ENCODE measurements around the gene PPP1R1B. TPM values are rescaled to one million over a fixed set of nuclear protein-coding genes. Genes with fewer than 3 reads are reported as not detected.

Gene PPP1R1B
- total RNA-seq, 3 donors from 2014 or later = 0.18 TPM; not detected in 2

DNA sequence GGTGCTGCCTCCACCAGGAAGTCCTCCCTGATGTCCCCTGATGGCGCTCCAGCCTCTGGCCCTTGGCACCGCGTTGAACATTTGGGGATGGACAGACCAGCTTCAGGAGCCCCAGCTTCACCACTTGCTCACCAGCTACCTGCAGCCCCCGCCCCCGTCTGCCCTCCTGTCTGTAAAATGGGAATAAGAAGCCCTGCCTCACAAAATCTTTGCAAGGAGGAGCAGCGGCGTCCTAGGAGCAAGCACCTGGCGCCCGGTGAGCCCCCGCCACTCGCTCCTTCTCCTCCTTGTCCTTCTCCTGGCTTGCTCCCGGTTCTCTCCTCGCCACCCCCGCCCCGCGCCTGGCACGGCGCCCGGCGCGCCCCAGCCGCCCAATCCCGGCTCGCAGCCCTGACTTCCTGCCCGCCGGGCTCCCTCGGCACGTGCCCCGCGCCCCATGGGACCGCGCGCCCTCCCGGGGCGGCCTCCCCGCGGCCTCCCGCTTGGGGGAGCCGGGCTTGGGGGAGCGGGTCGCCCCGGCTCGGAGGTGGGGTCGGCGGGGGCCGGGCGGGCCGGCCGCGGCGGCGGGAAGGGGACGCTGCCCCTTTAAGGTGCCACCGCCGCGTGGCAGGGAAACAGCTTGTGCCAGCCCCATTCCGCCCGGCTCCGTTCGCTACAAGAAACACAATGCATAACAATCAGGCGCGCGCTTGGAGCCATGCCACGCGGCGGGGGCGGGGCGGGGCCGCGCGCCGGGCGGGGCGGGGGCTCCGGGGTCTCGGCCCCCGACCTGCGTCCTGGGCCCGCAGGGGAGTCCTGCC is 9.1 kb upstream of the PPP1R1B start:
- H3K9me3 Mint-ChIP-seq = no peaks in the 10 kb centered on the region
- H3K4me3 Mint-ChIP-seq = peak overlapping the region; percentile 78
- H3K4me1 Mint-ChIP-seq (ENCODE audit: low read depth) = peaks cover 9% of the 10 kb centered on the region
- no peaks in the 10 kb centered on the region for H3K36me3 Mint-ChIP-seq (ENCODE audit: insufficient read depth)
- ATAC-seq (peak; percentile 60 to 62), DNase-seq (peak; percentile 48)
- peaks cover 8% of the 10 kb centered on the region for H3K27me3 Mint-ChIP-seq (ENCODE audit: low read depth)

DNA sequence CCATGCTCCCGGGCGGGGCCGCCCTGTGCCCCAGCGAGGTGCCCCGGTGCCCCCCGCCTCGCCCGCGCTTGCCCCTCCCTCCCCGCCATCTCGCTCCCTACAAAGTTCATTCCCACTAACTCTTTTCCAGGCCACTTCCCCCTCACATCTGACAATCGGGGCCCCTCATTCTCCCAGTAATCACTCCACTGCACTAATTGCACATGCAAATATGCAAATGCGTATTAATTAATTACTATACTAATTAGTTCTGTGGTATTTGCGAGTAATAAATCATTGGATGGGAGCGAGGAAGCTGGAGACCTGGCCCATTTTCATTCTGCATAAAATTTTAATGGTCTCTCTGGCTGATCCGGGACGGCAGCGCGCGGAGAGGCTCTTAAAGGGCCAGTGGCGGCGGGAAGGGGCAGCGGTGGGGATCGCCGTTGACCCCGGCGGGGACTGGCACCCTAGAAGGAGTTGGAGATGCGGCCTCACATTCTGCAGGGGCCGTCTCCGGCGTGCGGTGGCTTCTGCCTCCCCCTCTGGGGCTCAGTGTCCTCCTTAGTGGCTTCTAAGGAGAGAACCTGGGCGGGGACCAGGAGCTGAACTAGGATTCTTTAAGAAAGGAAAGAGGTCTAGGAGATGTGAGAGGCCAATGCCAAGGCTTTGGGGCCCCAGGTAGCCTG is 8.4 kb upstream of the PPP1R1B start:
- ATAC-seq = no peak

DNA sequence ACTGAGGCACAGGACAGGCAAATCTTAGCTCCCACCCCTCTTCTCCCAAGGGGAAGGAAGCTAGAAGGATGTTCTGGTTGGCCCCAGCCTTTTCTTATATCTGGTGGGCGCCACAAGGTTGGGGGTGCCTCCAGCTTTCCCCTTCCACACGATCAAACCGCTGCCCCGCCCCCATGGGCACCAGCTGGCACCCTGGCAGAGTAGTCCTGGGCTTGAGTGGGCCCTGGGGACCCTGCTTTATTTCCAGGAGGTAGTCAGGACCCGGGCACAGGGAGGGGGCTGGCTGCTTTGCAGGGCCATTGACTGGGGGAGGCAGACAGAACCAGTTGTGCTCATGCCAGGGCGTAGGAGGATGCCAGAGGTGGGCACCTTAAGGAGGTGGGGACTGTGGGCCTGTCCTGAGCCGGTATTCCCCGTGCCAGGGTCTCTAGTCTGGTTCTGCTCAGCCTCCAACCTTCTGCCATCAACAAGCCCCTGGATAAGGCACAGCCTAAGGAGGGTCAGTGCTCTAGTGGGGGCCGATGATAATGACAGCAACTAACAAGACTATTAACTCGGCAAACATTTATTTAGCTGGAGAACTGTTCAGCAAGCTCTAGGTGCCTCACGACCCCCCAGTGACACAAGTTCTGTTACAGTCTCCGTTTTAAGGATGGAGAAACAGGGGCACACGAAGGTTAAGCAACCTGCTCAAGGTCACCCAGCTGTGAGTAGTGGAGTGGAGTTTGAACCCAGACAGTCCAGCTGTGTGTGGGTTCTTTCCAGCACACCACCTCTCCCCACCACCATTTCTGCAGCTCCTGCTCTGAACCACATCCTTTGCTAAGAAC is 7.6 kb upstream of the PPP1R1B start:
- no peak for ATAC-seq
- H3K4me3 Mint-ChIP-seq = peak overlapping the region; percentile 78
- H3K36me3 Mint-ChIP-seq (ENCODE audit: insufficient read depth) = no peaks in the 10 kb centered on the region
- no peaks in the 10 kb centered on the region for H3K9me3 Mint-ChIP-seq
- peaks cover 15% of the 10 kb centered on the region for H3K4me1 Mint-ChIP-seq (ENCODE audit: low read depth)
- peaks cover 2% of the 10 kb centered on the region for H3K27me3 Mint-ChIP-seq (ENCODE audit: low read depth)
- no peak for DNase-seq

More for the DNA sequence above, 8.4 kb upstream of the PPP1R1B start:
- no peaks in the 10 kb centered on the region for H3K36me3 Mint-ChIP-seq (ENCODE audit: insufficient read depth)
- H3K4me3 Mint-ChIP-seq = peak overlapping the region; percentile 78
- DNase-seq = no peak
- peaks cover 11% of the 10 kb centered on the region for H3K4me1 Mint-ChIP-seq (ENCODE audit: low read depth)
- peaks cover 2% of the 10 kb centered on the region for H3K27me3 Mint-ChIP-seq (ENCODE audit: low read depth)
- no peaks in the 10 kb centered on the region for H3K9me3 Mint-ChIP-seq

DNA sequence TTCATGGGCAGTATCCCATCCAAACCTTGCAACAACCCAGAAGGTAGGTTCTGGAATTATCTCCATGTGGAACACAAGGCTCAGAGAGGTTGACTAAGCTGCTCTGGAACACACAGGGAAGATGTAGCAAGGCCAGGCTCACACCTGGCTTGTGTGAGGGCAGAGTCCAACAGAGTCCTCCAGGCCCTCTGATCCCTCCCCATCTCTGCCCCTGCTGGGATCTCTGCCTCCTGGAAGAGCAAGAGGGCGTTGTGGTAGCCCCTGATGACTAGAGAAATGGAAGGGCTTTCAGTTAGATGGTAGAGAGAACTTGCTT is 7.0 kb upstream of the PPP1R1B start:
- Mint-ChIP-seq H3K27me3 (ENCODE audit: low read depth) (peaks cover 2% of the 10 kb centered on the region), H3K36me3 (ENCODE audit: insufficient read depth) (no peaks in the 10 kb centered on the region), H3K4me1 (ENCODE audit: low read depth) (peaks cover 15% of the 10 kb centered on the region), H3K9me3 (no peaks in the 10 kb centered on the region), H3K4me3 (no peak overlapping the region)
- ATAC-seq (no peak), DNase-seq (no peak)

DNA sequence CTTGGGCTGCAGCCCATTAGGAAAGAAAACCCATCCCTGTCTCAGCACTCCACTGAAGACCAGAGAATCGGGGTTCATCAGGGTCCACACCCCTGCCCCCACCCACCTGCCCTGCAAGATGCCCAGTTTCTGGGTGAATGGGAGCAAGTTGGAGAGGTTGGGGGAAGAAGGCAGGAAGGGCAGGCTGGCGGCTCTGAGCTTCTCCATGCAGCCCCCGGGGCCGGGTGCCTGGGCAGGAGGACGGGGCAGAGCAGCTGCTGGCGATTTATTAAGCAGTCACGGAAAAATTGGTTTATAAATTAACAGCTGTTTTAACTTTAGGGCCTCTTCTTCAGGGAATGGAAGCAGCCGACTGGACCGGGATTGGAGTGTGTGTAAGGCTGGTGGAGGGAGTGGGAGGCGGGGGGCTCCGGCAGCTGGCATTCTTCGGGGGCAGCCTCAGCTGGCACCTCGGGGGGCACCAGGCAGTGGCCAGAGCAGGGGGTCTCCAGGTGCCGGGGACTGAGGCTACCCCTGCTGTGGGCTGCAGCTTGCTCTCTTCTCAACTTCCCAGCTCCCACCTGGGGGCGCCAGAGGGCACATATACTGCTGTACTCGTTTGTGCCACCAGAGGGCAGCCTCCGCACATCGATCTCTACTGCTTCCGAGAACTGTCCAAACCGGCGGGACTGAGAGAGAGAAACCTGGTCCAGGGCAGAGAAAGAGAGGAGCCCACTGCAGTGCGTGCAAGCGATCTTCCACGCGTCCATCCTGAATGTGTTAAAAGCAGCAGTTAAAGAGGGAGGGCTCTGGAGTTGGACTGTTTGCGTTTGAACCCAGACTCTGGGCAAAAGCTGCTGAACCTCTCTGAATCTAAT is 5.0 kb upstream of the PPP1R1B start:
- peaks cover 18% of the 10 kb centered on the region for H3K27me3 Mint-ChIP-seq (ENCODE audit: low read depth)
- H3K4me1 Mint-ChIP-seq (ENCODE audit: low read depth) = peaks cover 21% of the 10 kb centered on the region
- peak; percentile 65 to 68 for ATAC-seq
- H3K36me3 Mint-ChIP-seq (ENCODE audit: insufficient read depth) = no peaks in the 10 kb centered on the region
- peak; percentile 88 for DNase-seq
- peak overlapping the region; percentile 78 for H3K4me3 Mint-ChIP-seq
- no peaks in the 10 kb centered on the region for H3K9me3 Mint-ChIP-seq

DNA sequence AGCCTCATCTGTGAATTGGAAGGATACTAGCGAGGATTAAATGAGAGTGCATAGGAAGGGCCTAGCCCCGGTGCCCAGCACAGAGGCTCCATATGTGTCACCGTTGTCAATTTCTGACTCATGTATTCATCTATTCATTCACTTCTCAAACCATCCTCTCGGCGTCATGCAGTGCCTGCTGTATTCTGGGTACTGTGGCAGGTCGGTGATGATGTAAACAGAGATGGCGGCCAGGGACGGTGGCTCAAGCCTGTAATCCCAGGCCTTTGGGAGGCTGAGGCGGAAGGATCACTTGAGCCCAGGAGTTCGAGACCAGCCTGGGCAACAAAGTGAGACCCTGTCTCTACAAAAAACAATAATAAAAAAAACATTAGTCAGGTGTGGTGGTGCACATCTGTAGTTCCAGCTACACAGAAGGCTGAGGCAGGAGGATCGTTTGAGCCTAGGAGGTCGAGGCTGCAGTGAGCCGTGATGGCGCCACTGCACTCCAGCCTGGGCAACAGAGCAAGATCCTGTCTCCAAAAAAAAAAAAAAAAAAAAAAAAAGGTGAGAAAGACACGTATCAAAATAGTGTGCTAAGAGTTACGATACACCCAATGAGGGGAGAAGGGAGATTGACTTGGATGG is 4.3 kb upstream of the PPP1R1B start:
- Mint-ChIP-seq H3K4me1 (ENCODE audit: low read depth) (peaks cover 23% of the 10 kb centered on the region), H3K4me3 (peak overlapping the region; percentile 78), H3K27me3 (ENCODE audit: low read depth) (peaks cover 20% of the 10 kb centered on the region), H3K36me3 (ENCODE audit: insufficient read depth) (no peaks in the 10 kb centered on the region), H3K9me3 (no peaks in the 10 kb centered on the region)
- ATAC-seq = peak; percentile 67 to 79
- no peak for DNase-seq

DNA sequence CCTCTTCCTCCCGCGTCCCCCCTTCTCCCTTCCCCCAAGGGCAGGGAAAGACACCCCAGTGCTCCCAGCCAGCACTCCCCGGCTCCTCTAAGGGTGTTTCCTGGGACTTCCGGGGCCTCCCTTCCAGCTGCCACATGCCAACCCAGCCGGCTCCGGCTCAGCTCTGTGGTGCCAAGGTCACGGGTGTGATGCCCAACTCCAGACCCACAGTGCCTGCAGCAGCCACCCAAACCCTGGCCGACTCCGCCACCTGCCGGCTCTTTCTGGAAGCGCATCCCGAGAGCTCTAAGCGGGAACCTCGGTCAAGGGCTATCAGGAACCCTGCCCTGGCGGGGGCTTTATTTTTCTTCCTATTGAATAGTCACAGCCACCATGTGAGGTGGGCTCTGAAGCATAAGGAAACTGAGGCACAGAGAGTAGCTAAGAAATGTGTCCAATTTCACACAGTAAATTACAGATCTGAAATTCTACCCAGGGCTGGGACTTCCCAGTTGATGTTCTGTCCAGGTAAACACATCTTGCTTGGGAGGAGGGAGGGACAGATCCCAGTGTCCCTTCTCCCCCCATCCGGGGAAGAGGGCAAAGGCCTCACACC is 3.3 kb upstream of the PPP1R1B start:
- ATAC-seq (peak; percentile 29 to 45), DNase-seq (peak; percentile 84)
- Mint-ChIP-seq H3K4me1 (ENCODE audit: low read depth) (peaks cover 23% of the 10 kb centered on the region), H3K27me3 (ENCODE audit: low read depth) (peaks cover 27% of the 10 kb centered on the region), H3K9me3 (no peaks in the 10 kb centered on the region), H3K4me3 (peak overlapping the region; percentile 46), H3K36me3 (ENCODE audit: insufficient read depth) (no peaks in the 10 kb centered on the region)

DNA sequence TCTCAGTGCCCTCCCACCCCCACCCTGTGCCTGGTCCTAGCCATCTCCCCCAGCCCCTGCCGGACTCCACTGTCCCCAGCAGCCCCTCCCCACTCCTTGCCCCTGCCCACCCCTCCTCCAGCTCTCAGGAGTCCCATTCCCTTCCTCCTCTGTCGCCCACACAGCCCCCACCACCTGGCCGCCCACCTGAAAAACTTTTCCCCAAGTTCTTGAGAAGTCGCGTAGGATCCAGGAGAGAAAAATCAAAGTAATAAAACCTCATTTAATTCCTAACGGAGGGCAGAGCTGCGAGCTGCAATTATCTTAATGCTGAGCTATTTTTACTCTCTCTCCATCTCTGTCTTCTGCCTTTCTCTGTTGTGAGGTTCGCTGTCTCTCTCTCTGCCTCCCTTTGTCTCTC is 2.4 kb upstream of the PPP1R1B start:
- H3K4me3 Mint-ChIP-seq = no peak overlapping the region
- no peaks in the 10 kb centered on the region for H3K9me3 Mint-ChIP-seq
- DNase-seq (no peak), ATAC-seq (no peak)
- H3K27me3 Mint-ChIP-seq (ENCODE audit: low read depth) = peaks cover 31% of the 10 kb centered on the region
- H3K36me3 Mint-ChIP-seq (ENCODE audit: insufficient read depth) = no peaks in the 10 kb centered on the region
- peaks cover 23% of the 10 kb centered on the region for H3K4me1 Mint-ChIP-seq (ENCODE audit: low read depth)

DNA sequence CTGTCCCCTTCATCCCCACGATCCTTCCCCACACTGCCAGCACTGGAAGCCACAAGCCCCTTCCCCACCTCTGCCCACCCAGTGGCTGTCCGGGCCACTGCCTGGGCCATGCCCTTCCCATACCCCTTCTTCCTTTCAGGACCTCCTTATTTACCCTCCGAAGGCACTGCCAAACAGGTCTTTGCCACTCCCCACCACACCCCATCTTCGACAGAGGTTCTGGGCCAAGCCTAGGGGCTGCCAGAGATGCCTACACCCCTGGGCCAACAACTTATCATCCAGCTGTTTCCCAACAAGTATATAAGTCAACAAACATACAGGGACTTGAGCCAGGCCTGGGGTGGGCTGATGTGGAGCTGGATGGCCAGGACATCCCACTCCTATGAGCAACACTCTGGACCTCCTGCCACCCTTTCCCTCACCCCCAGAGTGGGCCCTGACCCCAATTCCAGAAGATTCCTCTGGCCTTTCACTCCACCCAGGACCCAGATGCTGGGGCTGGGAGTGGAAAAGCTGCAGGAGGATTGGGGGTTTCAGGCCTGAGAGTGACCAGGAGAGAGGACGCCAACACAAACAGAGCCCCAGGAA is 1.5 kb upstream of the PPP1R1B start:
- DNase-seq (no peak), ATAC-seq (no peak)
- H3K9me3 Mint-ChIP-seq = no peaks in the 10 kb centered on the region
- peaks cover 33% of the 10 kb centered on the region for H3K27me3 Mint-ChIP-seq (ENCODE audit: low read depth)
- peaks cover 23% of the 10 kb centered on the region for H3K4me1 Mint-ChIP-seq (ENCODE audit: low read depth)
- H3K36me3 Mint-ChIP-seq (ENCODE audit: insufficient read depth) = no peaks in the 10 kb centered on the region
- H3K4me3 Mint-ChIP-seq = no peak overlapping the region

DNA sequence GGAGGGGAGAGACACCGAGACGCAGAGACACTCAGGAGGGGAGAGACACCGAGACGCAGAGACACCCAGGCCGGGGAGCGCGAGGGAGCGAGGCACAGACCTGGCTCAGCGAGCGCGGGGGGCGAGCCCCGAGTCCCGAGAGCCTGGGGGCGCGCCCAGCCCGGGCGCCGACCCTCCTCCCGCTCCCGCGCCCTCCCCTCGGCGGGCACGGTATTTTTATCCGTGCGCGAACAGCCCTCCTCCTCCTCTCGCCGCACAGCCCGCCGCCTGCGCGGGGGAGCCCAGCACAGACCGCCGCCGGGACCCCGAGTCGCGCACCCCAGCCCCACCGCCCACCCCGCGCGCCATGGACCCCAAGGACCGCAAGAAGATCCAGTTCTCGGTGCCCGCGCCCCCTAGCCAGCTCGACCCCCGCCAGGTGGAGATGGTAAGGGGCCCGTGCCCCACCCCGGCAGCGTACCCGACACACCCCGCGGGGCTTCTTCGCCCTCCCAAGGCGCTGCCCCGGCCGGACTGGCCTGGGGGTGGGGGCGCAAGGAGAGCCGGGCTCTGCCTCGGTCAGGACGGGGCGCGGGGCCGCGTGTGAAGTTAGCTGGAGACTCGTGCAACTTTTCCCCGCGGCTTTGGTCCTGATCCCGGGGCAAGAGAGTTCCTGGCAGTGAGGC is 427 bp downstream of the PPP1R1B start:
- Mint-ChIP-seq H3K4me3 (peak overlapping the region; percentile 16), H3K27me3 (ENCODE audit: low read depth) (peaks cover 34% of the 10 kb centered on the region), H3K4me1 (ENCODE audit: low read depth) (peaks cover 20% of the 10 kb centered on the region), H3K9me3 (no peaks in the 10 kb centered on the region), H3K36me3 (ENCODE audit: insufficient read depth) (no peaks in the 10 kb centered on the region)
- DNase-seq (no peak), ATAC-seq (no peak)

DNA sequence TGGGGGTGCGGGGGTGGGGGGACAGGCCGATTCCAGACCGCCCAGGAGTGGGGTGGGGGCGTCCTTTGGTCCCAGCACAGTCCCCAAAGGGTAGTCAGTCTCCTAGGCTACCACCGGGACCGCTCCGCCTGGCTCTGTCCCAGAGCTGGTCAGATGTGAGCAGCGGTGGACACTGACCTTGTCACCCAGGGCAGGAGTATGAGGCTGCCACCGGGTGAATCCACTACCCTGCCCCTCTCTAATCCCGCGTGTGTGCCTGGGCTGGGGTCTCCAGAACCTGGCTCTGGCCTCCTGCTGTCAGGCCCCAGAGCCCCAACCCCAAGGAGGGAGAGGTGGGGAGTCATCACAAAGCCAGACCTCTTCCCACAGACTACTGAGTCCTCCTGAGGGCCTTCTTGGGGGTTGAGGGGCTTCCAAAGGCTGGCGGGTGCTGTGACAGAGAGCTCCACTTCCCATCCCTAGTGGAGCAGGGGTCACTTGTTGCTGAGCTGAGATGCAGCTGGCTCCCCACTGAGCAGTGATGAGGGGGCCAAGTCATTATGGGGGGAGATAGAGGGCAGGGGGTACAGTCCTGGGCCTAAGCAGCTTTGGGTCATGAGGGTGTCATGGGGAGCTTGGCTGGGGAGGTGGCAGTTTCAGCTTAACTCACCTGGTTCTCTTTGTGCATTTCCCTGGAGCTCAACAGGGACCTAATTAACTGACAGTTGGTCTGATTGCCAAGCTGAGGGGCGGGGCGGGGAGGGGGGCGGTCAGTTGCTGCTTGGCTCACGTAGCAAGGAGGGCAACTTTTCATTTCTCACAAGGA is 1.2 kb downstream of the PPP1R1B start:
- no peak for DNase-seq
- Mint-ChIP-seq H3K36me3 (ENCODE audit: insufficient read depth) (no peaks in the 10 kb centered on the region), H3K4me1 (ENCODE audit: low read depth) (peaks cover 15% of the 10 kb centered on the region), H3K9me3 (no peaks in the 10 kb centered on the region), H3K27me3 (ENCODE audit: low read depth) (peaks cover 34% of the 10 kb centered on the region), H3K4me3 (no peak overlapping the region)
- no peak for ATAC-seq

All from activated T-cell treated with anti-CD3 and anti-CD28 coated beads, Interleukin-2, amount 50 U/mL, for 4 hours (primary cell).